HG02623 (cell line): ENCODE measurements around the gene PDE4B.
"Not testable (repeated sequence)": the region's sequence is repeated elsewhere in the genome, so short reads cannot be mapped to it uniquely, and the experiment has no call there.

ENCODE experiments used
- ATAC-seq: cut with Tn5 transposase; IDR thresholded peaks from one replicate; pipeline ENCODE4 v1.9.1; 2021; ENCODE audit warnings: moderate library complexity; ENCODE audit not compliant: unreplicated experiment

PDE4B gene

GRCh38 chr1:65990161-65990560 lies 197.5 kb downstream of the PDE4B start:
- ATAC-seq: no peak

GRCh38 chr1:65991694-65992093 lies 199.0 kb downstream of the PDE4B start:
- ATAC-seq: no peak

- no peak for ATAC-seq
Measured at GRCh38 chr1:65992165-65992821, 199.6 kb downstream of the PDE4B start.

GRCh38 chr1:65992831-65993271 lies 200.2 kb downstream of the PDE4B start:
- no peak for ATAC-seq

- ATAC-seq: no peak
Measured at GRCh38 chr1:65994223-65994622, 201.5 kb downstream of the PDE4B start.

- ATAC-seq: no peak
Measured at GRCh38 chr1:65995336-65995735, 202.6 kb downstream of the PDE4B start.

- no peak for ATAC-seq
Measured at GRCh38 chr1:65995928-65996327, 203.2 kb downstream of the PDE4B start.

GRCh38 chr1:65997693-65998092 lies 205.0 kb downstream of the PDE4B start:
- no peak for ATAC-seq

GRCh38 chr1:65998763-65999583 lies 206.3 kb downstream of the PDE4B start:
- no peak for ATAC-seq

GRCh38 chr1:66000033-66000637 lies 207.4 kb downstream of the PDE4B start:
- no peak for ATAC-seq

- no peak for ATAC-seq
Measured at GRCh38 chr1:66003690-66004089, 211.0 kb downstream of the PDE4B start.

GRCh38 chr1:66006534-66006933 lies 213.8 kb downstream of the PDE4B start:
- not testable (repeated sequence) for ATAC-seq

- ATAC-seq: no peak
Measured at GRCh38 chr1:66012106-66012784, 219.6 kb downstream of the PDE4B start.

GRCh38 chr1:66013371-66013770 lies 220.7 kb downstream of the PDE4B start:
- no peak for ATAC-seq

GRCh38 chr1:66022904-66023620 lies 230.4 kb downstream of the PDE4B start:
- no peak for ATAC-seq

- no peak for ATAC-seq
Measured at GRCh38 chr1:66025188-66025587, 232.5 kb downstream of the PDE4B start.

- ATAC-seq: no peak
Measured at GRCh38 chr1:66028035-66028434, 235.3 kb downstream of the PDE4B start.

GRCh38 chr1:66033781-66034180 lies 241.1 kb downstream of the PDE4B start:
- no peak for ATAC-seq

GRCh38 chr1:66035616-66036245 lies 243.0 kb downstream of the PDE4B start:
- ATAC-seq: no peak

- ATAC-seq: no peak
Measured at GRCh38 chr1:66041654-66042053, 249.0 kb downstream of the PDE4B start.
